Right lobe of liver (tissue), 4 donors: Measurements from ENCODE around the gene MMP17.

Source experiments
- CTCF ChIP-seq, 4 donors: fragments of 200-600 bp in 3 of 4; fragments of 450-650 bp in 1 of 4; IDR thresholded peaks; one replicate each; pipeline versions ENCODE4 v1.5.1 to v1.8.0; 2016 to 2022; ENCODE audit warnings: antibody characterized with exemption in 4 of 4, mild to moderate bottlenecking in 2 of 4
- POLR2A ChIP-seq: fragments of 450-650 bp; IDR thresholded peaks from one replicate; pipeline ENCODE4 v1.6.1; 2017; ENCODE audit warnings: antibody characterized with exemption, mild to moderate bottlenecking
- donor health status: DM: no; HTN: no; CAD: no.
- donor health status: DM: no; HTN: no; CAD: no.
- donor health status: DM: no; HTN: yes; CAD: no.

GRCh38 chr12:131831635-131832041, 3.4 kb downstream of the MMP17 start:
- TF ChIP-seq CTCF (IDR thresholded peaks at IDR 0.05) (no peak), POLR2A (no peak)
